ENCODE data around the gene PLXNA2. TPM values are rescaled to one million over a fixed set of nuclear protein-coding genes. Genes with fewer than 3 reads are reported as not detected.

PLXNA2 gene
- polyA plus RNA-seq, 1 of the 3 experiments (the other 2 are of a cell fraction): 8.5 TPM

GRCh38 chr1:208245185-208245705 is 1.1 kb upstream of the PLXNA2 start (continued):
- TF ChIP-seq, protein P1, sequence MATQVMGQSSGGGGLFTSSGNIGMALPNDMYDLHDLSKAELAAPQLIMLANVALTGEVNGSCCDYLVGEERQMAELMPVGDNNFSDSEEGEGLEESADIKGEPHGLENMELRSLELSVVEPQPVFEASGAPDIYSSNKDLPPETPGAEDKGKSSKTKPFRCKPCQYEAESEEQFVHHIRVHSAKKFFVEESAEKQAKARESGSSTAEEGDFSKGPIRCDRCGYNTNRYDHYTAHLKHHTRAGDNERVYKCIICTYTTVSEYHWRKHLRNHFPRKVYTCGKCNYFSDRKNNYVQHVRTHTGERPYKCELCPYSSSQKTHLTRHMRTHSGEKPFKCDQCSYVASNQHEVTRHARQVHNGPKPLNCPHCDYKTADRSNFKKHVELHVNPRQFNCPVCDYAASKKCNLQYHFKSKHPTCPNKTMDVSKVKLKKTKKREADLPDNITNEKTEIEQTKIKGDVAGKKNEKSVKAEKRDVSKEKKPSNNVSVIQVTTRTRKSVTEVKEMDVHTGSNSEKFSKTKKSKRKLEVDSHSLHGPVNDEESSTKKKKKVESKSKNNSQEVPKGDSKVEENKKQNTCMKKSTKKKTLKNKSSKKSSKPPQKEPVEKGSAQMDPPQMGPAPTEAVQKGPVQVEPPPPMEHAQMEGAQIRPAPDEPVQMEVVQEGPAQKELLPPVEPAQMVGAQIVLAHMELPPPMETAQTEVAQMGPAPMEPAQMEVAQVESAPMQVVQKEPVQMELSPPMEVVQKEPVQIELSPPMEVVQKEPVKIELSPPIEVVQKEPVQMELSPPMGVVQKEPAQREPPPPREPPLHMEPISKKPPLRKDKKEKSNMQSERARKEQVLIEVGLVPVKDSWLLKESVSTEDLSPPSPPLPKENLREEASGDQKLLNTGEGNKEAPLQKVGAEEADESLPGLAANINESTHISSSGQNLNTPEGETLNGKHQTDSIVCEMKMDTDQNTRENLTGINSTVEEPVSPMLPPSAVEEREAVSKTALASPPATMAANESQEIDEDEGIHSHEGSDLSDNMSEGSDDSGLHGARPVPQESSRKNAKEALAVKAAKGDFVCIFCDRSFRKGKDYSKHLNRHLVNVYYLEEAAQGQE (IDR thresholded peaks at IDR 0.05; ENCODE audit: low read depth, low read length): 0 out of 2 replicates have a peak, but pooled peaks have one; percentile 12
- TF ChIP-seq, protein P2, sequence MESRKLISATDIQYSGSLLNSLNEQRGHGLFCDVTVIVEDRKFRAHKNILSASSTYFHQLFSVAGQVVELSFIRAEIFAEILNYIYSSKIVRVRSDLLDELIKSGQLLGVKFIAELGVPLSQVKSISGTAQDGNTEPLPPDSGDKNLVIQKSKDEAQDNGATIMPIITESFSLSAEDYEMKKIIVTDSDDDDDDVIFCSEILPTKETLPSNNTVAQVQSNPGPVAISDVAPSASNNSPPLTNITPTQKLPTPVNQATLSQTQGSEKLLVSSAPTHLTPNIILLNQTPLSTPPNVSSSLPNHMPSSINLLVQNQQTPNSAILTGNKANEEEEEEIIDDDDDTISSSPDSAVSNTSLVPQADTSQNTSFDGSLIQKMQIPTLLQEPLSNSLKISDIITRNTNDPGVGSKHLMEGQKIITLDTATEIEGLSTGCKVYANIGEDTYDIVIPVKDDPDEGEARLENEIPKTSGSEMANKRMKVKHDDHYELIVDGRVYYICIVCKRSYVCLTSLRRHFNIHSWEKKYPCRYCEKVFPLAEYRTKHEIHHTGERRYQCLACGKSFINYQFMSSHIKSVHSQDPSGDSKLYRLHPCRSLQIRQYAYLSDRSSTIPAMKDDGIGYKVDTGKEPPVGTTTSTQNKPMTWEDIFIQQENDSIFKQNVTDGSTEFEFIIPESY (IDR thresholded peaks at IDR 0.05; ENCODE audit: borderline replicate concordance, low read depth): no peak
- TF ChIP-seq IRF3 (IDR thresholded peaks at IDR 0.05; ENCODE audit: low read depth, low read length): no peak
- TF ChIP-seq SIN3A (IDR thresholded peaks at IDR 0.05; ENCODE audit: borderline replicate concordance, low read depth, low read length): peak; percentile 67; the same call in 1 of the 2 replicates
- TF ChIP-seq JUND (IDR thresholded peaks at IDR 0.05): no peak

GRCh38 chr1:208243527-208243966 is 637 bp downstream of the PLXNA2 start:
- H2AFZ ChIP-seq (ENCODE audit: low read depth): peak overlapping the region; percentile 80
- ChIA-PET POLR2A (interaction anchor here (1.5 kb wide), 1 partner anchor 13 kb away, joined by 3 read pairs; no protein-coding TSS in a partner anchor), CTCF (interaction anchor here (0.8 to 19.9 kb wide), 32 partner anchors 9 to 1323 kb away, joined by 3 to 579 read pairs (median 6); no protein-coding TSS in a partner anchor)
- peaks cover 56% of the 10 kb centered on the region for H3K79me2 ChIP-seq (ENCODE audit: insufficient read depth)
- H3K9me3 ChIP-seq: no peaks in the 10 kb centered on the region
- peaks cover 7 to 58% of the 10 kb centered on the region in 2 experiments; a peak in 3 of 4 replicates for H3K4me1 ChIP-seq (ENCODE audit: control insufficient read depth in 1 of 2, insufficient read depth in 2 of 2, low read depth in 1 of 2, low read length in 1 of 2)
- H3K27ac ChIP-seq (ENCODE audit: low read depth in 2 of 2, low read length in 1 of 2): peak overlapping the region; percentile 57 to 82
- H4K20me1 ChIP-seq (ENCODE audit: insufficient read depth): peaks cover 17% of the 10 kb centered on the region; the same call in 1 of the 2 replicates
- peak overlapping the region; percentile 81 for H3K9ac ChIP-seq
- peak; percentile 70 for DNase-seq
- H3K4me2 ChIP-seq: peak overlapping the region; percentile 93
- no CpG with 5 or more reads among the region's 54 CpGs for WGBS (ENCODE audit: low lambda C conversion rate)
- peaks cover 0 to 7% of the 10 kb centered on the region in 2 experiments for H3K36me3 ChIP-seq (replicated peaks in 1 of 2; ENCODE audit: control insufficient read depth in 1 of 2, insufficient read depth in 2 of 2, low read length in 1 of 2)
- peak overlapping the region; percentile 93 to 96 for H3K4me3 ChIP-seq (ENCODE audit: low read depth in 2 of 2, low read length in 1 of 2)
- peaks cover 10% of the 10 kb centered on the region for H3F3A ChIP-seq (replicated peaks; ENCODE audit: insufficient read depth)
- no peaks in the 10 kb centered on the region for H3K9me2 ChIP-seq
- no peaks in the 10 kb centered on the region for H3K27me3 ChIP-seq (ENCODE audit: insufficient read depth)
- TF ChIP-seq SMC3 (IDR thresholded peaks at IDR 0.05; ENCODE audit: low read depth, low read length) (no peak), CHD2 (IDR thresholded peaks at IDR 0.05; ENCODE audit: low read length, partially characterized antibody) (no peak), FOXJ3 (CRISPR knock-in tag; IDR thresholded peaks at IDR 0.05) (no peak), EP300 (IDR thresholded peaks at IDR 0.05; ENCODE audit: borderline replicate concordance in 1 of 2, low read depth in 1 of 2, low read length in 1 of 2) (no peak), YY1 (IDR thresholded peaks at IDR 0.05; ENCODE audit: low read depth) (no peak), TAF1 (IDR thresholded peaks at IDR 0.05; ENCODE audit: borderline replicate concordance, low read depth, low read length) (no peak), PBX3 (IDR thresholded peaks at IDR 0.05) (no peak), GABPA (IDR thresholded peaks at IDR 0.05; ENCODE audit: low read depth) (no peak), TEAD4 (IDR thresholded peaks at IDR 0.05; ENCODE audit: borderline replicate concordance, insufficient read depth) (no peak), EZH2phosphoT487 (IDR thresholded peaks at IDR 0.05; ENCODE audit: borderline replicate concordance, low read depth) (no peak), CTCF (IDR thresholded peaks at IDR 0.05) (no peak), RXRA (IDR thresholded peaks at IDR 0.05; ENCODE audit: borderline replicate concordance, low read depth) (no peak)
- TF ChIP-seq, protein P3, sequence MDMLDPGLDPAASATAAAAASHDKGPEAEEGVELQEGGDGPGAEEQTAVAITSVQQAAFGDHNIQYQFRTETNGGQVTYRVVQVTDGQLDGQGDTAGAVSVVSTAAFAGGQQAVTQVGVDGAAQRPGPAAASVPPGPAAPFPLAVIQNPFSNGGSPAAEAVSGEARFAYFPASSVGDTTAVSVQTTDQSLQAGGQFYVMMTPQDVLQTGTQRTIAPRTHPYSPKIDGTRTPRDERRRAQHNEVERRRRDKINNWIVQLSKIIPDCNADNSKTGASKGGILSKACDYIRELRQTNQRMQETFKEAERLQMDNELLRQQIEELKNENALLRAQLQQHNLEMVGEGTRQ (IDR thresholded peaks at IDR 0.05; ENCODE audit: borderline replicate concordance, low read depth, low read length): no peak

Measured in SK-N-SH (cell line).